Loucy (cell line): Measurements from ENCODE around the gene TMPRSS2.

Source experiments
- CTCF ChIP-seq: fragments of 200-600 bp; sonication (generic); conservative IDR thresholded peaks from 2 replicates; pipeline ENCODE4 v1.5.1; 2014; ENCODE audit warnings: mild to moderate bottlenecking, antibody characterized with exemption, low read length
- EZH2phosphoT487 ChIP-seq: fragments of 200-600 bp; IDR thresholded peaks from 2 replicates; pipeline ENCODE4 v1.6.1; 2018; ENCODE audit warnings: antibody characterized with exemption, mild to moderate bottlenecking, moderate library complexity, borderline replicate concordance

- TF ChIP-seq CTCF (no peak), EZH2phosphoT487 (no peak)
These were observed 12.0 kb upstream of the TMPRSS2 start for GRCh38 chr21:41519806-41520559.
